ENCODE data around the gene B3GALT5. TPM values are rescaled to one million over a fixed set of nuclear protein-coding genes. Genes with fewer than 3 reads are reported as not detected.

B3GALT5 gene
- total RNA-seq, 6 experiments from 2014 or later: 0.06 to 0.26 (median 0.09) TPM

DNA sequence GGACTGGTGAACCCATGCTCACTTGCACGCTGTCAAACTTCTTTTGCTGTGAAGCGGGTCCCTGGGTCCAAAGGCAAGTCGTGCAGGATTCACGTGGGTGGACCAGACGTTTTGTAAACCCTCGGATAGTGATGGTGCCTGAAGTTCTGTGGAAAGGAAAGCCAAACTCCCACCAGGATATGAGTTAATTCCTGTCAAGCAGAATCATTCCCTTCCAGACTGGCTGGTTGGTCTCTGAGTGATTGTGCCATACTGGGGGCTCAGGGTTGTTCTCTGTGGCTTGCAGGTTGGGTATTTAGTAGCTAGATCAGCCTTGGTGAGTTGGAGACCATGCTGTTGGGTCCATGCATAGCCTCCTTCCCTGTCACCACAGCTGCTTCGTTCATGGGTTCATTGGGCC lies 99.5 kb downstream of the B3GALT5 start:
- DNase-seq (no peak), ATAC-seq (no peak)
- WGBS (ENCODE audit: insufficient coverage, low coverage, low lambda C conversion rate, missing lambda C conversion rate): no CpG with 5 or more reads among the region's 7 CpGs
- no peaks in the 10 kb centered on the region for H3K27me3 ChIP-seq
- no peaks in the 10 kb centered on the region for H3K9me3 ChIP-seq
- no peak overlapping the region for H3K4me3 ChIP-seq
- TF ChIP-seq, protein P1, sequence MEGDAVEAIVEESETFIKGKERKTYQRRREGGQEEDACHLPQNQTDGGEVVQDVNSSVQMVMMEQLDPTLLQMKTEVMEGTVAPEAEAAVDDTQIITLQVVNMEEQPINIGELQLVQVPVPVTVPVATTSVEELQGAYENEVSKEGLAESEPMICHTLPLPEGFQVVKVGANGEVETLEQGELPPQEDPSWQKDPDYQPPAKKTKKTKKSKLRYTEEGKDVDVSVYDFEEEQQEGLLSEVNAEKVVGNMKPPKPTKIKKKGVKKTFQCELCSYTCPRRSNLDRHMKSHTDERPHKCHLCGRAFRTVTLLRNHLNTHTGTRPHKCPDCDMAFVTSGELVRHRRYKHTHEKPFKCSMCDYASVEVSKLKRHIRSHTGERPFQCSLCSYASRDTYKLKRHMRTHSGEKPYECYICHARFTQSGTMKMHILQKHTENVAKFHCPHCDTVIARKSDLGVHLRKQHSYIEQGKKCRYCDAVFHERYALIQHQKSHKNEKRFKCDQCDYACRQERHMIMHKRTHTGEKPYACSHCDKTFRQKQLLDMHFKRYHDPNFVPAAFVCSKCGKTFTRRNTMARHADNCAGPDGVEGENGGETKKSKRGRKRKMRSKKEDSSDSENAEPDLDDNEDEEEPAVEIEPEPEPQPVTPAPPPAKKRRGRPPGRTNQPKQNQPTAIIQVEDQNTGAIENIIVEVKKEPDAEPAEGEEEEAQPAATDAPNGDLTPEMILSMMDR (IDR thresholded peaks at IDR 0.05): no peak
- TF ChIP-seq POLR2A (IDR thresholded peaks at IDR 0.05): no peak
- intact Hi-C loops (cut with DNase I): loop anchor here in 1 of 2 donors (5.0 kb wide), 1 partner anchor 195 kb away; no protein-coding TSS in a partner anchor
- H3K4me1 ChIP-seq: no peaks in the 10 kb centered on the region
- H3K36me3 ChIP-seq: no peaks in the 10 kb centered on the region
- H3K27ac ChIP-seq: no peak overlapping the region

DNA sequence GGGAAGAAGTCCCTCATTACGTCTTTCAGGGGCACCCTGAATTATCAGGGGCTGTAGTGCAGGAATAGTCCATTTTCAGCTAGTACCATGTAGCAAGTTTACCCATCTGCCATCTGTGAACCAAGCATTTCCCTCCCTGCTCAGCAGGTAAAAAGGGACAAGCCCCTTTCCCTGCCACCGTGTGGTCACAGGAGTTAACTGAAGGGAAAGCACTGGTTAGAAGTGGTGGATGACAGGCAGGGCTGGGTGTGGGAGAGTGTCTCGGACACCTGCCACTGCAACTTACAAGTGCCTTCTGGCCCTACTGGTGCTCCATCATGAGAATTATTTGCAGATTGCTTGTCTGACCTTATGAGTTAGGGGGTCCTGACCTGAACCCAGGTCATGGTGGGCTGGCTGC lies 100.2 kb downstream of the B3GALT5 start:
- DNase-seq: no peak
- Histone ChIP-seq H3K27me3 (no peaks in the 10 kb centered on the region), H3K4me3 (no peak overlapping the region), H3K4me1 (no peaks in the 10 kb centered on the region), H3K9me3 (no peaks in the 10 kb centered on the region), H3K27ac (no peak overlapping the region), H3K36me3 (no peaks in the 10 kb centered on the region)
- ATAC-seq: no peak
- TF ChIP-seq, protein P1 (IDR thresholded peaks at IDR 0.05): no peak
- no peak for TF ChIP-seq POLR2A (IDR thresholded peaks at IDR 0.05)
- intact Hi-C loops (cut with DNase I): loop anchor here in 1 of 2 donors (5.0 kb wide), 1 partner anchor 196 kb away; no protein-coding TSS in a partner anchor
- WGBS (ENCODE audit: insufficient coverage, low coverage, low lambda C conversion rate, missing lambda C conversion rate): 56% methylated on average over 2 of the region's 3 CpGs

DNA sequence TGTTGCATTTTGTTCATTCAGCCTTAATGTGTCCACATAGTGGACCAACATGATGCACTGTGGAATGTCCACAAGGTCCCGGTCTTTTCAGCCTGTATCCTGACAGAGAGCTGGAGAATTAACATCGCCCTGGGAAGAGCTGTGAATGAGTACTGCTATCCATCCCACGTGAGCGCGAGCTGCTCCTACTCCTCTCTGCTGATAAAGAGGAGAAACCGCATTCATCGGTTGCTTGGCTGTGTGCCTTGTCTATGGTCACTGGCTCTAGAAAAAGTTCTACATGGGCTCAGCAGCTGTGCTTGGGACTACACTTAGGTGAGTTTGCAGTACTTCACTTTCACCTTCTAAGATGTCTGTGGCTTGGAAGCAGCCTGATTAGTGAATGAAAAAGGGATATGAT lies 101.2 kb downstream of the B3GALT5 start:
- Histone ChIP-seq H3K27me3 (no peaks in the 10 kb centered on the region), H3K27ac (no peak overlapping the region), H3K4me3 (no peak overlapping the region), H3K9me3 (no peaks in the 10 kb centered on the region), H3K36me3 (no peaks in the 10 kb centered on the region), H3K4me1 (no peaks in the 10 kb centered on the region)
- WGBS (ENCODE audit: insufficient coverage, low coverage, low lambda C conversion rate, missing lambda C conversion rate): 67% methylated on average over 7 of the region's 7 CpGs
- ATAC-seq (no peak), DNase-seq (no peak)
- no peak for TF ChIP-seq POLR2A (IDR thresholded peaks at IDR 0.05)
- intact Hi-C loops (cut with DNase I): loop anchor here in 1 of 2 donors (5.0 kb wide), 1 partner anchor 197 kb away; no protein-coding TSS in a partner anchor

DNA sequence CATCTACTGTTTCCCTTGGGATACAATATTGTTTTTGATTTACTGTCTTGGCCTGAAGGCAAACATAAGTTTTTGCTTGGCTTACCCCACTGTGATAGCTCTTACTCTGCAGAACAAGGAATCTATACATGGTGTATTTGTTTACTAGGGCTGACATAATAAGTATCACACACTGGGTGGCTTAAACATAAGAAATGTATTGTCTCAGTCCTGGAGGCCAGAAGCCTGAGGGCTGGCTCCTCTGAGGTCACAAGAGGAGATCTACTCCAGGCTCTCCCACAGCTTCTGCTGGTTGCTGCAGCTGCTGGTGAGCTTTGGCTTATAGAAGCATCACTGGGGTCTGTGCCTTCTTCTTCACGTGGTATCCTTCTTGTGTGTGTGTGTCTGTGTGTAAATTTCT lies 101.6 kb downstream of the B3GALT5 start:
- WGBS (ENCODE audit: insufficient coverage, low coverage, low lambda C conversion rate, missing lambda C conversion rate): 88% methylated on average over 1 of the region's 1 CpG
- no peaks in the 10 kb centered on the region for H3K4me1 ChIP-seq
- intact Hi-C loops (cut with DNase I): loop anchor here in 1 of 2 donors (5.0 kb wide), 1 partner anchor 197 kb away; no protein-coding TSS in a partner anchor
- DNase-seq: no peak
- ATAC-seq: no peak
- H3K9me3 ChIP-seq: no peaks in the 10 kb centered on the region
- no peaks in the 10 kb centered on the region for H3K36me3 ChIP-seq
- no peak for TF ChIP-seq POLR2A (IDR thresholded peaks at IDR 0.05)
- TF ChIP-seq, protein P1 (IDR thresholded peaks at IDR 0.05): no peak
- no peak overlapping the region for H3K4me3 ChIP-seq
- H3K27ac ChIP-seq: no peak overlapping the region
- no peaks in the 10 kb centered on the region for H3K27me3 ChIP-seq

DNA sequence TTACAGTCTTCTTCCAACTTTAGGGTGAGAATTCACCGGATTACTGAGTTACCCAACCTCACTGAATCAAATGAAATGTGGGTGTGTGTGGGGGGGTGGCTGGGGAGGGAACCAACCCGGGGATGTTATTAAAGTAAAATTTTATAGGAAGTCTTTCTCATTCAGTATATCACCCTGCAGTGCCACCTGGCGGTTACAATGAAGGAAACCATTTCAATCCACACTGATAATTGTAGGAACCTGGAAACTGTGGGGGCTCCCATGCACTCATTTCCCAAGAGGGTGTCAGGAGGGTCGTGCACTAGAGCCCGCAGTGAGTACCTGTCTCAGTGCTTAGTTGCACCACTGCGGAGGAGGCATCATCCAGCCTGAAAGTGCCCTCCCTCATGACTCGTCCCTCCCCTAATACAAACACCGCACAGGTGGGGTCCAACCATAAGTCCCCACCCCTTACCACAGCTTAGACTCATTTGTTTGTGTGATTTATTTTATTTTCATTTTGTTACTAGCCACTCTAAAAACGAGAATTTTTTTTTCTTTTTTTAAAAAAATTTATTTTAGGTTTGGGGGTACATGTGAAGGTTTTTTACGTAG lies 103.2 kb downstream of the B3GALT5 start:
- ATAC-seq: peak; percentile 50 to 63 (median 61)

More for the DNA sequence above, 103.2 kb downstream of the B3GALT5 start:
- no peak overlapping the region for H3K27ac ChIP-seq
- H3K4me3 ChIP-seq: no peak overlapping the region
- no peaks in the 10 kb centered on the region for H3K4me1 ChIP-seq
- no peaks in the 10 kb centered on the region for H3K9me3 ChIP-seq
- TF ChIP-seq, protein P1 (IDR thresholded peaks at IDR 0.05): peak; percentile 42 to 76 (median 66)
- TF ChIP-seq POLR2A (IDR thresholded peaks at IDR 0.05): no peak
- H3K36me3 ChIP-seq: no peaks in the 10 kb centered on the region
- intact Hi-C loops (cut with DNase I): loop anchor here in 1 of 2 donors (5.0 kb wide), 1 partner anchor 199 kb away; no protein-coding TSS in a partner anchor
- DNase-seq: peak in 2 of 3 donors; percentile 45 to 52
- 27% methylated on average over 9 of the region's 10 CpGs for WGBS (ENCODE audit: insufficient coverage, low coverage, low lambda C conversion rate, missing lambda C conversion rate)
- no peaks in the 10 kb centered on the region for H3K27me3 ChIP-seq
